ENCODE data around the gene COQ8B. TPM values are rescaled to one million over a fixed set of nuclear protein-coding genes. Genes with fewer than 3 reads are reported as not detected.

Gene COQ8B
- total and polyA plus RNA-seq, 3 experiments from 2014 or later: 17.3 to 25.7 (median 20.6) TPM

GRCh38 chr19:40756502-40757110 is 39.9 kb upstream of the COQ8B start:
- H3K27ac Mint-ChIP-seq: peak overlapping the region; percentile 82 to 98 (median 88)

GRCh38 chr19:40755791-40756190 is 39.1 kb upstream of the COQ8B start:
- H3K9me3 ChIP-seq (ENCODE audit: low read length): no peaks in the 10 kb centered on the region
- H3K4me1 Mint-ChIP-seq: peaks cover 50 to 69% (median 65%) of the 10 kb centered on the region in 3 donors
- H3K27ac ChIP-seq (ENCODE audit: low read depth, low read length): no peak overlapping the region
- no peaks in the 10 kb centered on the region for H3K9me3 Mint-ChIP-seq
- H3K4me3 ChIP-seq (ENCODE audit: low read length): peak overlapping the region; percentile 26
- H3K4me1 ChIP-seq (ENCODE audit: insufficient read depth, low read length): peaks cover 44% of the 10 kb centered on the region
- peak overlapping the region; percentile 66 to 98 (median 91) for H3K27ac Mint-ChIP-seq
- ChIA-PET POLR2A (interaction anchor here (2.4 to 10.5 kb wide), 2 partner anchors 22 to 93 kb away, joined by 7 to 110 read pairs; partner anchors contain the start of gene RAB4B), CTCF (interaction anchor here (0.7 to 6.3 kb wide), 6 partner anchors 22 to 121 kb away, joined by 3 to 23 read pairs (median 6); partner anchors contain the start of genes EGLN2 and RAB4B)
- H3K36me3 Mint-ChIP-seq: peaks cover 4 to 72% (median 20%) of the 10 kb centered on the region in 3 donors
- no peak for DNase-seq
- H3K4me3 Mint-ChIP-seq: peak overlapping the region; percentile 51 to 98 (median 87)
- H3K36me3 ChIP-seq (ENCODE audit: insufficient read depth, low read length): peaks cover 27% of the 10 kb centered on the region
- no peaks in the 10 kb centered on the region for H3K27me3 ChIP-seq (ENCODE audit: insufficient read depth, low read length, poor library complexity, severe bottlenecking)
- H3K27me3 Mint-ChIP-seq: no peaks in the 10 kb centered on the region

More at GRCh38 chr19:40756502-40757110, 39.9 kb upstream of the COQ8B start:
- Histone ChIP-seq H3K4me1 (ENCODE audit: insufficient read depth, low read length) (peaks cover 44% of the 10 kb centered on the region), H3K4me3 (ENCODE audit: low read length) (no peak overlapping the region), H3K36me3 (ENCODE audit: insufficient read depth, low read length) (peaks cover 33% of the 10 kb centered on the region), H3K9me3 (ENCODE audit: low read length) (no peaks in the 10 kb centered on the region), H3K27ac (ENCODE audit: low read depth, low read length) (no peak overlapping the region), H3K27me3 (ENCODE audit: insufficient read depth, low read length, poor library complexity, severe bottlenecking) (no peaks in the 10 kb centered on the region)
- no peaks in the 10 kb centered on the region for H3K9me3 Mint-ChIP-seq
- ChIA-PET CTCF (interaction anchor here (0.8 to 6.3 kb wide), 6 partner anchors 22 to 94 kb away, joined by 3 to 23 read pairs (median 6); partner anchors contain the start of genes EGLN2 and RAB4B), POLR2A (interaction anchor here (0.6 to 10.5 kb wide), 3 partner anchors 16 to 94 kb away, joined by 4 to 110 read pairs (median 7); partner anchors contain the start of gene RAB4B)
- H3K27me3 Mint-ChIP-seq: no peaks in the 10 kb centered on the region
- H3K4me1 Mint-ChIP-seq: peaks cover 49 to 73% (median 67%) of the 10 kb centered on the region in 3 donors
- H3K36me3 Mint-ChIP-seq: peaks cover 4 to 71% (median 23%) of the 10 kb centered on the region in 3 donors
- DNase-seq: peak in 4 of 5 donors; percentile 37 to 58 (median 52)
- peak overlapping the region; percentile 13 to 88 (median 67) for H3K4me3 Mint-ChIP-seq

DNA sequence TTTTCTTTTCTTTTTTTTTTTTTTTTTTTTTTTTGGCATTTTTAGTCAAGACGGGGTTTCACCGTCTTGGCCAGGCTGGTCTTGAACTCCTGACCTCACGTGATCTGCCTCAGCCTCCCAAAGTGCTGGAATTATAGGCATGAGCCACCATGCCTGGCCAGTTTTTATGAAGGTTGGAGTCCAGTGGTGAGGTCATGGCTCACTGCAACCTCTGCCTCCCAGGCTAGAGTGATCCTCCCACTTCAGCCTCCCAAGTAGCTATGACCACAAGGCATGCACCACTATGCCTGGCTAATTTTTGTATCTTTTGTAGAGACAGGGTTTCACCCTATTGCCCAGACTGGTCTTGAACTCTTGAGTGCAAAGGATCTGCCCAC is 38.5 kb upstream of the COQ8B start:
- no peaks in the 10 kb centered on the region for H3K27me3 ChIP-seq (ENCODE audit: insufficient read depth, low read length, poor library complexity, severe bottlenecking)
- H3K4me1 Mint-ChIP-seq: peaks cover 52 to 67% (median 63%) of the 10 kb centered on the region in 3 donors
- no peaks in the 10 kb centered on the region for H3K9me3 Mint-ChIP-seq
- peak overlapping the region; percentile 51 to 98 (median 87) for H3K4me3 Mint-ChIP-seq
- no peaks in the 10 kb centered on the region for H3K9me3 ChIP-seq (ENCODE audit: low read length)
- H3K36me3 ChIP-seq (ENCODE audit: insufficient read depth, low read length): peaks cover 24% of the 10 kb centered on the region
- POLR2A ChIA-PET: interaction anchor here (0.6 to 10.5 kb wide), 5 partner anchors 22 to 290 kb away, joined by 3 to 110 read pairs (median 7); partner anchors contain the start of genes BLVRB, EGLN2 and RAB4B
- H3K4me1 ChIP-seq (ENCODE audit: insufficient read depth, low read length): peaks cover 44% of the 10 kb centered on the region
- no peak overlapping the region for H3K27ac ChIP-seq (ENCODE audit: low read depth, low read length)
- CTCF ChIA-PET: interaction anchor here (0.7 to 6.3 kb wide), 6 partner anchors 23 to 120 kb away, joined by 3 to 23 read pairs (median 7); partner anchors contain the start of gene RAB4B
- H3K36me3 Mint-ChIP-seq: peaks cover 4 to 69% (median 17%) of the 10 kb centered on the region in 3 donors
- peak overlapping the region; percentile 6 to 98 (median 92) for H3K27ac Mint-ChIP-seq
- H3K4me3 ChIP-seq (ENCODE audit: low read length): peak overlapping the region; percentile 26
- no peak for DNase-seq
- peaks cover 0 to 3% of the 10 kb centered on the region in 2 donors for H3K27me3 Mint-ChIP-seq

DNA sequence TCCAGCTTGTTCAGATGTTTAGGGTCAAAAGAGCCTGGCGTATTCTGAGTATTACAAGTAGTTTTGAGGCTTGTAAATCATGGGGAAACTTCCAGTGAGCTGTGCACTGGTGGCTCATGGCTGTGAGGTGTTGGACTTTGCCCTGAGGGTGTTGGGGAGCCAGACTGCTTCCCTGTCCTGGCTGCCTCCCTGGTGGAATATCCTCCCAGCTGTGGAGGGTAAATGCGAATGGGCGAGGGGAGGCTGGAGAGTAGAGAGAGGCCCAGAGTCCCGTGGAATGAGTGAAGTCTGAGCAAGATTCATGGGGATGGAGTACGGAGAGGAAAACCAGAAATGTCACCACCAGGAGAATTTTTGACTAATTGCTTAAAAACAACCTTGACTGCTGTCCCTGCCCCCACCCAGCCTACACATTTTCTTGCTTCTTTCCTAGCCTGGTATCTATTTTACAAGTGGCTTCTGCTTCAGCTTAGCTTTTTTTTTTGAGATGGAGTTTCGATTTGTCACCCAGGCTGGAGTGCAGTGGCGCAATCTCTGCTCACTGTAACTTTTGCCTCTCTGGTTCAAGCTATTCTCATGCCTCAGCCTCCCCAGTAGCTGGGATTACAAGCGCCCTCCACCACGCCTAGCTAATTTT is 38.0 kb upstream of the COQ8B start:
- peak overlapping the region; percentile 64 for H3K27ac ChIP-seq (ENCODE audit: low read depth, low read length)
- H3K27me3 Mint-ChIP-seq: peaks cover 0 to 3% of the 10 kb centered on the region in 2 donors
- H3K27ac Mint-ChIP-seq: peak overlapping the region; percentile 91 to 99 (median 96)
- ChIA-PET CTCF (interaction anchor here (0.6 to 6.3 kb wide), 7 partner anchors 23 to 65 kb away, joined by 3 to 23 read pairs (median 5); partner anchors contain the start of genes EGLN2 and RAB4B), POLR2A (interaction anchor here (0.6 to 10.5 kb wide), 5 partner anchors 23 to 289 kb away, joined by 3 to 110 read pairs (median 7); partner anchors contain the start of genes BLVRB, EGLN2 and RAB4B)
- peaks cover 4 to 66% (median 17%) of the 10 kb centered on the region in 3 donors for H3K36me3 Mint-ChIP-seq
- H3K27me3 ChIP-seq (ENCODE audit: insufficient read depth, low read length, poor library complexity, severe bottlenecking): no peaks in the 10 kb centered on the region
- H3K4me1 ChIP-seq (ENCODE audit: insufficient read depth, low read length): peaks cover 48% of the 10 kb centered on the region
- H3K36me3 ChIP-seq (ENCODE audit: insufficient read depth, low read length): peaks cover 19% of the 10 kb centered on the region
- peaks cover 56 to 67% (median 65%) of the 10 kb centered on the region in 3 donors for H3K4me1 Mint-ChIP-seq
- no peak for DNase-seq
- peak overlapping the region; percentile 84 to 98 (median 88) for H3K4me3 Mint-ChIP-seq
- peak overlapping the region; percentile 53 for H3K4me3 ChIP-seq (ENCODE audit: low read length)
- H3K9me3 Mint-ChIP-seq: no peaks in the 10 kb centered on the region
- no peaks in the 10 kb centered on the region for H3K9me3 ChIP-seq (ENCODE audit: low read length)

- DNase-seq: no peak
- no peaks in the 10 kb centered on the region for H3K27me3 ChIP-seq (ENCODE audit: insufficient read depth, low read length, poor library complexity, severe bottlenecking)
- H3K36me3 ChIP-seq (ENCODE audit: insufficient read depth, low read length): peaks cover 9% of the 10 kb centered on the region
- peak overlapping the region; percentile 92 for H3K27ac ChIP-seq (ENCODE audit: low read depth, low read length)
- H3K4me3 ChIP-seq (ENCODE audit: low read length): peak overlapping the region; percentile 83
- H3K4me1 ChIP-seq (ENCODE audit: insufficient read depth, low read length): peaks cover 50% of the 10 kb centered on the region
- H3K9me3 ChIP-seq (ENCODE audit: low read length): no peaks in the 10 kb centered on the region
- POLR2A ChIA-PET: interaction anchor here (0.6 to 10.5 kb wide), 9 partner anchors 15 to 733 kb away, joined by 3 to 110 read pairs (median 6); partner anchors contain the start of genes EGLN2 and RAB4B
- peaks cover 52 to 63% (median 61%) of the 10 kb centered on the region in 3 donors for H3K4me1 Mint-ChIP-seq
- H3K27me3 Mint-ChIP-seq: peaks cover 0 to 3% of the 10 kb centered on the region in 2 donors
- CTCF ChIA-PET: interaction anchor here (0.6 to 6.3 kb wide), 9 partner anchors 18 to 452 kb away, joined by 3 to 23 read pairs (median 4); partner anchors contain the start of genes COQ8B, EGLN2, ITPKC and RAB4B
- H3K4me3 Mint-ChIP-seq: peak overlapping the region; percentile 94 to 99 (median 98)
- peaks cover 0 to 49% (median 10%) of the 10 kb centered on the region in 3 donors for H3K36me3 Mint-ChIP-seq
- peak overlapping the region; percentile 95 to 100 (median 98) for H3K27ac Mint-ChIP-seq
- H3K9me3 Mint-ChIP-seq: no peaks in the 10 kb centered on the region
These were observed 35.6 kb upstream of the COQ8B start for GRCh38 chr19:40752257-40752781.

GRCh38 chr19:40750874-40751537 is 34.3 kb upstream of the COQ8B start, which contains the start of gene SNRPA:
TSS of gene SNRPA (plus strand) at chr19:40751203. CDS start at chr19:40751409, 206 bp downstream.
- Mint-ChIP-seq H3K4me3 (peak within 1 kb of the TSS; percentile 94 to 99 (median 98)), H3K27me3 (peaks cover 0 to 3% of the 10 kb centered on the region in 2 donors), H3K4me1 (peaks cover 41 to 50% (median 47%) of the 10 kb centered on the region in 3 donors), H3K27ac (peak within 1 kb of the TSS; percentile 95 to 100 (median 98)), H3K9me3 (no peaks in the 10 kb centered on the region), H3K36me3 (peaks cover 0 to 36% (median 5%) of the 10 kb centered on the region in 3 donors)
- POLR2A ChIA-PET: interaction anchor here (0.5 to 10.5 kb wide), 13 partner anchors 17 to 613 kb away, joined by 3 to 110 read pairs (median 6); partner anchors contain the start of genes B9D2, COQ8B, EGLN2 and NUMBL
- Histone ChIP-seq H3K27ac (ENCODE audit: low read depth, low read length) (peak within 1 kb of the TSS; percentile 92), H3K27me3 (ENCODE audit: insufficient read depth, low read length, poor library complexity, severe bottlenecking) (no peaks in the 10 kb centered on the region), H3K4me3 (ENCODE audit: low read length) (peak within 1 kb of the TSS; percentile 83), H3K9me3 (ENCODE audit: low read length) (no peaks in the 10 kb centered on the region), H3K36me3 (ENCODE audit: insufficient read depth, low read length) (peaks cover 7% of the 10 kb centered on the region), H3K4me1 (ENCODE audit: insufficient read depth, low read length) (peaks cover 37% of the 10 kb centered on the region)
- DNase-seq: peak; percentile 93 to 99 (median 98)
- CTCF ChIA-PET: interaction anchor here (1.0 to 2.5 kb wide), 6 partner anchors 27 to 88 kb away, joined by 3 to 13 read pairs (median 8); partner anchors contain the start of genes EGLN2 and RAB4B
